Colon (tissue), 2 donors: ENCODE results near the gene NUAK2.

Experiments used
- FAIRE-seq: peaks from 2 replicates; lab custom pipeline; 2012; peaks lifted over from hg19 to GRCh38; lab: Jason Lieb, UNC
- donor health status: control.
- donor health status: control.

The NUAK2 gene

GRCh38 chr1:205346956-205347574 lies 25.5 kb upstream of the NUAK2 start:
- FAIRE-seq = no peak

GRCh38 chr1:205345761-205346160 lies 24.2 kb upstream of the NUAK2 start:
- FAIRE-seq = no peak

GRCh38 chr1:205344066-205344928 lies 22.8 kb upstream of the NUAK2 start:
- FAIRE-seq = no peak

GRCh38 chr1:205343431-205344065 lies 22.0 kb upstream of the NUAK2 start:
- FAIRE-seq = no peak

- no peak for FAIRE-seq
Measured at GRCh38 chr1:205342986-205343385, 21.4 kb upstream of the NUAK2 start.

- no peak for FAIRE-seq
Measured at GRCh38 chr1:205340676-205341075, 19.1 kb upstream of the NUAK2 start.

GRCh38 chr1:205339717-205340116 lies 18.2 kb upstream of the NUAK2 start:
- FAIRE-seq = no peak

GRCh38 chr1:205339197-205339702 lies 17.7 kb upstream of the NUAK2 start:
- no peak for FAIRE-seq

GRCh38 chr1:205338011-205338410 lies 16.5 kb upstream of the NUAK2 start:
- FAIRE-seq = no peak

GRCh38 chr1:205337481-205337880 lies 15.9 kb upstream of the NUAK2 start:
- no peak for FAIRE-seq

- no peak for FAIRE-seq
Measured at GRCh38 chr1:205335692-205336091, 14.1 kb upstream of the NUAK2 start.

- FAIRE-seq = no peak
Measured at GRCh38 chr1:205332015-205332791, 10.7 kb upstream of the NUAK2 start.

- FAIRE-seq = no peak
Measured at GRCh38 chr1:205330150-205330549, 8.6 kb upstream of the NUAK2 start.

GRCh38 chr1:205329719-205330118 lies 8.2 kb upstream of the NUAK2 start:
- no peak for FAIRE-seq

GRCh38 chr1:205328476-205328875 lies 6.9 kb upstream of the NUAK2 start:
- FAIRE-seq = no peak

- no peak for FAIRE-seq
Measured at GRCh38 chr1:205326812-205327466, 5.4 kb upstream of the NUAK2 start.

- FAIRE-seq = no peak
Measured at GRCh38 chr1:205325334-205325884, 3.9 kb upstream of the NUAK2 start.

- no peak for FAIRE-seq
Measured at GRCh38 chr1:205324781-205325180, 3.2 kb upstream of the NUAK2 start.

GRCh38 chr1:205323794-205324193 lies 2.2 kb upstream of the NUAK2 start:
- no peak for FAIRE-seq

- no peak for FAIRE-seq
Measured at GRCh38 chr1:205321959-205322283, 376 bp upstream of the NUAK2 start.
